SK-N-SH (cell line): ENCODE measurements around the gene TIAL1.

Experiments used
- EZH2phosphoT487 ChIP-seq: fragments of 200-600 bp; sonication (generic); IDR thresholded peaks from 2 replicates; pipeline ENCODE4 v1.6.1; 2017; ENCODE audit warnings: low read depth, mixed run types, mild to moderate bottlenecking, antibody characterized with exemption, moderate library complexity, borderline replicate concordance
- POLR2AphosphoS5 ChIP-seq: IDR thresholded peaks from 2 replicates; pipeline ENCODE4 v1.6.1; 2012; ENCODE audit warnings: low read depth, low read length
- TF ChIP-seq, protein P1 (sequence below): IDR thresholded peaks from 2 replicates; pipeline ENCODE4 v1.6.1; 2012; ENCODE audit warnings: mild to moderate bottlenecking, low read depth, low read length, moderate library complexity
- TF ChIP-seq, protein P2 (sequence below): fragments of 200-600 bp; sonication (generic); IDR thresholded peaks from 2 replicates; pipeline ENCODE4 v1.6.1; 2017; ENCODE audit warnings: antibody characterized with exemption, mild to moderate bottlenecking, moderate library complexity

DNA sequence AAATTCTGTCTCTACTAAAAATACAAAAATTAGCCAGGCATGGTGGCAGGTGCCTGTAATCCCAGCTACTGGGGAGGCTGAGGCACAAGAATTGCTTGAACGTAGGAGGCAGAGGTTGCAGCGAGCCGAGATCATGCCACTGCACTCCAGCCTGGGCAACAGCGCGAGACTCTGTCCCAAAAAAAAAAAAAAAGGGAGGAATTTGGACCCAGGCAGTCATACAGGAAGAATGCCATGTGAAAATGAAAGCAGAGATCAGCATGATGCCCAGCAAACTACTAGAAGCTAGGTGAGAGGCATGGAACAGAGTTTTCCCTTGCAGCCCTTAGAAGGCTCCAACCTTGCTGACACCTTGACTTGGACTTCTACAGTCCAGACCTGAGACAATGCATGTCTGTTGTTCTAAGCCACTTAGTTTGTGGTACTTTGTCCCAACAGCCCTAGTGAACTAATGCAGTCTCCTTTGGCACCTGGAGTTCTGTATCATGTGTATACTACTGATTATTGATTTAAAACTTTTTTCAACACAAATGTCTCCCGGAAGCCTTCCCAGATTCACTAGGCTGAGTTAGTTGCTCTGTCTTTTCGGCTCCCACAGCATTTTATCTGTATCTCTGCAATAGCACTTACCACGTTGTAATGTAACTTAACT, 44.2 kb upstream of the TIAL1 start:
- TF ChIP-seq POLR2AphosphoS5 (no peak), EZH2phosphoT487 (no peak)
- TF ChIP-seq, protein P1, sequence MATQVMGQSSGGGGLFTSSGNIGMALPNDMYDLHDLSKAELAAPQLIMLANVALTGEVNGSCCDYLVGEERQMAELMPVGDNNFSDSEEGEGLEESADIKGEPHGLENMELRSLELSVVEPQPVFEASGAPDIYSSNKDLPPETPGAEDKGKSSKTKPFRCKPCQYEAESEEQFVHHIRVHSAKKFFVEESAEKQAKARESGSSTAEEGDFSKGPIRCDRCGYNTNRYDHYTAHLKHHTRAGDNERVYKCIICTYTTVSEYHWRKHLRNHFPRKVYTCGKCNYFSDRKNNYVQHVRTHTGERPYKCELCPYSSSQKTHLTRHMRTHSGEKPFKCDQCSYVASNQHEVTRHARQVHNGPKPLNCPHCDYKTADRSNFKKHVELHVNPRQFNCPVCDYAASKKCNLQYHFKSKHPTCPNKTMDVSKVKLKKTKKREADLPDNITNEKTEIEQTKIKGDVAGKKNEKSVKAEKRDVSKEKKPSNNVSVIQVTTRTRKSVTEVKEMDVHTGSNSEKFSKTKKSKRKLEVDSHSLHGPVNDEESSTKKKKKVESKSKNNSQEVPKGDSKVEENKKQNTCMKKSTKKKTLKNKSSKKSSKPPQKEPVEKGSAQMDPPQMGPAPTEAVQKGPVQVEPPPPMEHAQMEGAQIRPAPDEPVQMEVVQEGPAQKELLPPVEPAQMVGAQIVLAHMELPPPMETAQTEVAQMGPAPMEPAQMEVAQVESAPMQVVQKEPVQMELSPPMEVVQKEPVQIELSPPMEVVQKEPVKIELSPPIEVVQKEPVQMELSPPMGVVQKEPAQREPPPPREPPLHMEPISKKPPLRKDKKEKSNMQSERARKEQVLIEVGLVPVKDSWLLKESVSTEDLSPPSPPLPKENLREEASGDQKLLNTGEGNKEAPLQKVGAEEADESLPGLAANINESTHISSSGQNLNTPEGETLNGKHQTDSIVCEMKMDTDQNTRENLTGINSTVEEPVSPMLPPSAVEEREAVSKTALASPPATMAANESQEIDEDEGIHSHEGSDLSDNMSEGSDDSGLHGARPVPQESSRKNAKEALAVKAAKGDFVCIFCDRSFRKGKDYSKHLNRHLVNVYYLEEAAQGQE = no peak
- TF ChIP-seq, protein P2, sequence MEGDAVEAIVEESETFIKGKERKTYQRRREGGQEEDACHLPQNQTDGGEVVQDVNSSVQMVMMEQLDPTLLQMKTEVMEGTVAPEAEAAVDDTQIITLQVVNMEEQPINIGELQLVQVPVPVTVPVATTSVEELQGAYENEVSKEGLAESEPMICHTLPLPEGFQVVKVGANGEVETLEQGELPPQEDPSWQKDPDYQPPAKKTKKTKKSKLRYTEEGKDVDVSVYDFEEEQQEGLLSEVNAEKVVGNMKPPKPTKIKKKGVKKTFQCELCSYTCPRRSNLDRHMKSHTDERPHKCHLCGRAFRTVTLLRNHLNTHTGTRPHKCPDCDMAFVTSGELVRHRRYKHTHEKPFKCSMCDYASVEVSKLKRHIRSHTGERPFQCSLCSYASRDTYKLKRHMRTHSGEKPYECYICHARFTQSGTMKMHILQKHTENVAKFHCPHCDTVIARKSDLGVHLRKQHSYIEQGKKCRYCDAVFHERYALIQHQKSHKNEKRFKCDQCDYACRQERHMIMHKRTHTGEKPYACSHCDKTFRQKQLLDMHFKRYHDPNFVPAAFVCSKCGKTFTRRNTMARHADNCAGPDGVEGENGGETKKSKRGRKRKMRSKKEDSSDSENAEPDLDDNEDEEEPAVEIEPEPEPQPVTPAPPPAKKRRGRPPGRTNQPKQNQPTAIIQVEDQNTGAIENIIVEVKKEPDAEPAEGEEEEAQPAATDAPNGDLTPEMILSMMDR = no peak
